ENCODE measurements around the gene CRIP2.

The CRIP2 gene

DNA sequence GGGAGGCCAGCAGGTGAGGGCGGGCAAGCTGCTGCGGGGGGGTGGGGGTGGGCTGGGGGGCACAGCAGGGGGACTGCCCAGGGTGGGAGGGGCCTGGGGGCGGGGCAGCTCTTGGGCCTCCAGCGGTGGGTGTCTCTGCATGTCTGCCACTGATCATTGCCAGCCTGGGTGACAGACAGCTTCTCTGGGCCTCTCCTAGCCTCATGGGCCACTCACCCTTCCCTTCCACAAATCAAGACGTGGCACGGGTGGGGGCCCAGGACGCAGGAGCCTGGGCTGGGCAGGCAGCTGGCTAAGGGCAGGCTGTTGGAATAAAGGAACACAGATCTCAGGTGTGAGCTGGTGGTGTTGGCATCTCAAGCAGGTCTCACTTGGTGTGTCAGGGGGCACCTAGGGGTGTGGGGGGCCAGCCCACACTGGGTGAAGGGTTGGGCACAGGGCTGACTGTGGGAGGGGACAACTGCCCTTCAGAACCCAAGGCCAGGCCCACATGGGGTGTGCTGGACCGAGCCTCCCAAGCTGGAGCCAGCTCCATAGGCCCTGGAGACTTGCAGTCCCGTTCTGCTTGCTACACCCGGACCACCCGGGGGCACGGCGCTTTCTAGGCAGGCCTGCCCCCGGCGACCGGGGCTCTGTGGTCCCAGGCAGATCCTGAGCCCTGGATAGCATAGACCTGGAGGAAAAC is 19.4 kb downstream of the CRIP2 start:
- H3K4me3 ChIP-seq, result no peak overlapping the region

DNA sequence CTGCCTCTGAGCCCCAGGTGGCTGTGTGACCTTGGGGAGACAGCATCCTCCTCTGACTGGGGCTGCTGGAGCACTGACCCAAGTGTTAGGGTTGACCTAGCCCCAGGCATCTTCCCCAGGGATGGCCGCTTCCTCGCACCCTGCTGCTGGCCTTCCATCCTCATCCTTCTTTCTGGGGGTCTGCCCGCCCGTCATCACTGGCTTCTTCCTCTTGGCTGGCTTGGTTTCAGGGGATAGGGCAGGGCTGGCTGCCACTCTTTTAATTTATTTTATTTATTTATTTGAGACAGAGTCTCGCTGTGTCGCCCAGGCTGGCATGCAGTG is 19.9 kb downstream of the CRIP2 start:
- Histone ChIP-seq H3K4me3 (no peak overlapping the region), H3K27ac (no peak overlapping the region)

More for the DNA sequence above, 19.4 kb downstream of the CRIP2 start:
- peak overlapping the region in 1 of 21 experiments; percentile 19 for H3K27ac ChIP-seq

DNA sequence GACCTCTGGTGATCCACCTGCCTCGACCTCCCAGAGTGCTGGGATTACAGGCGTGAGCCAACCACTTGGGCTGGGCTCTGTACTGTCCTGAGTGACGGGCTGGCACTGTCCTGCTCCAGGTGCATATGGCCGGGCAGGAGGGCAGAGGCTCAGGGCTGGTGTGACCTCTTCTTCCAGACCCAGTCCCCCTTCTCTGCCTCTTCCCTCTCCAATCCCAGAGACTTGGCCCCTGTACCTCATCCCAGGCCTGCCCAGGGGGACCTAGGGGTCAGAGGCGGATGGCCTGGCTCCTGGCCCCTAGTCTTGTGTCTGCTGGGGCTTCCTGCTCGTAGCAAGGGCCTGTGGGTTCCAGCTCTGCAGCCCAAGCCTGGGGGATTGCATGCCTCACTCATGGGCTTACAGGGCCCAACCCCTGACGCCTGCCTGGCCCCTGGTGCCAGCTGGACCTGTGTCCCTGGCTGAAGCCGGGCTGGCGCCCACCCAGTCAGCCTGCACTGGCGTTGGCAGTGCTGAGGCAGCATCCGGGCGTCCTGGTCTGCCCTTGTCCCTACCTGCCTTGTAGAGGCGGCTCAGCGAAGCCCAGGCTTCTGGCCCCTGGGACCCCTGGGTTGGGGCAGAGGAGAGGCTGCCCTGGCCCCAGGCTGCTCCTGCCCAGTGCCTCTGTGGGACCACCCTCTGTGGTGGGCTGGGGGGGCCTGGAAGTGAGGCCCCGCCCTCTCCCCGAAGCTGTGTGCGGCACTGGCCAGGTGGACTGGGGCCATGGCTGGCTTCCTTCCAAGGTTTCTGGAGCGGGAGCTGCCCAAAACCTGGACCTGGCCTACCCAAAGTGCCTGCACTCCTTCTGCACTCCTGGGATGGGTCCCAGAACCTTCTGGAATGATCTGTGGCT is 20.7 kb downstream of the CRIP2 start:
- H3K4me3 ChIP-seq, result no peak overlapping the region
- peak overlapping the region in 5 of 21 experiments; percentile 20 to 56 (median 31) for H3K27ac ChIP-seq

DNA sequence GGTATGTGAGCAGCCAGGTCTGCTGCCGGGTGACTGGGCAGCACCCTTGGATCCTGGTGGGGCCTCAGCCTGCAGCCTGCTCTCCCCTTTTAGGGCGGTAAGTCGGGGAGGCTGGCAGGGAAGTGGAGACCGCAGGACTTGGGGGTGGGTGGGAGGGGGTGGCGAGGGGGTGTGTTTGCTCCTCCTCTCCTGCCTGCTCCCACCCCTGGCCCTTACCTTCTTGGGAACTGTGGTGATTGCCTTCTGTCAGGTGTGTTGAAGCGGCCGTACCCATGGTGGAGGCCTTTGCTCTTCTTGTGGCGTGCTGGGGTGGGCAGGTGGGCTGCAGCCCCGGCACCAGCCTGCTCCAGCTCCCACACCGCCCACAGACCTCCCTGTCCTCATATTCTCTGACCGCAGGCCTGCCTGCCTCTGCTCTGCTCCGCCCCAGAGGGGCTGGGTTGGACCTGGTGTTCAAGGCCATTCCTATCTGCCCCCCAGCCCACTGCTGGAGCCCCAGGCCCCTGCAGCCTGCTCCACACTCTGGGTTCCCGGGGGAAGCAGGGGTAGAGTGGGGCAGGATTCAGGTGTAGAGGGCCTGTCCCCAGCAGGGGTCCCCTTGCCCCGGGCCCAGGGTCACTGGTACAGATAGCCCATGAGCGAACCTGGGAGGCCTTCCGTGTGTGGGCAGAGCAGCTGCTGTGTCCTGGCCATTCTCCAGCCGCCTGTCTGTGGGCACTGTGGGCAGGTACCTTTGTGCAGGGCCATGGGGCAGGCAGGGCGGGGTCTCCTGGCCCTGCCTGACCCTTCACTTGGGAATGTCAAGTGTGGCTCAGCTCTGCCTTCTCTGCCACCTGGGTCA is 21.6 kb downstream of the CRIP2 start:
- H3K4me3 ChIP-seq, result no peak overlapping the region

DNA sequence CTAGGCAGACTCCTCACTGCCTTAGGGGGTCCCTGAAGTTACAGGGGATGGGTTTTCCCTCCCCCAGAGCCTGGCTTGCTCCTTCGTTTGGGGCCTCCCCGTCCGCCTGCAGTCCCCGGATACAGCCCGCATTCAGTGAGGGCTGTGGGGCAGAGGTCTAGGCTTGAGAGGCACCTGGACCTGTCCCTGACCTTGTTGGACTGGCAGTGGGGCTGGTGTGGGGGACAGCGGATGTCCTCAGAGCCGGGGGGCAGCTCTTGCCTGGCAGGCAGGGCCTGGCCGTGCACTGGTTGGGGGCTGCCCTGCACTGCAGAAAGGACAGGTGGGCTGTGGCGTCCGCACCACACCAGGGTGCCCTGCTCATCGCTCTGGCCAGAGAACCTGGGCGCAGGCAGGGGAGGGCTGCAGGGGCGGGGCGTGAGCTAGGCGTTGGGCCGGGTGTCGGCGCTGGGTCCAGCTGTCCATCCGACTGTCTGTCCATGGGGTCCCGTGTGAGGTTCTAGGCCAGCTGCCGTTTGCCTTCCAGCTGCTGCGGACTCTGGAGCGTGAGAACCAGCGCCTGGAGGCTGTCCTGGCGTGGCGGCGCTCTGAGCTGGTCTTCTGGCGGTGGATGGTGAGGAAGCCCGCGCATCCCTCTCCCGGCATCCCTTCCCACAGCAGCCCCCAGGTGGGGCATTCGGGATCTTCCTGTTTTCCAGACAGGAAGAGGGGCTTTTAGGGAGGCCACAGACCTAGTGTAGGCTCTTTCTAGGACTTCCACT is 22.4 kb downstream of the CRIP2 start:
- no peak overlapping the region for H3K4me3 ChIP-seq
- H3K27ac ChIP-seq, result peak overlapping the region in 2 of 21 experiments; percentile 20 to 31

More for the DNA sequence above, 21.6 kb downstream of the CRIP2 start:
- peak overlapping the region in 4 of 21 experiments; percentile 20 to 56 (median 36) for H3K27ac ChIP-seq

DNA sequence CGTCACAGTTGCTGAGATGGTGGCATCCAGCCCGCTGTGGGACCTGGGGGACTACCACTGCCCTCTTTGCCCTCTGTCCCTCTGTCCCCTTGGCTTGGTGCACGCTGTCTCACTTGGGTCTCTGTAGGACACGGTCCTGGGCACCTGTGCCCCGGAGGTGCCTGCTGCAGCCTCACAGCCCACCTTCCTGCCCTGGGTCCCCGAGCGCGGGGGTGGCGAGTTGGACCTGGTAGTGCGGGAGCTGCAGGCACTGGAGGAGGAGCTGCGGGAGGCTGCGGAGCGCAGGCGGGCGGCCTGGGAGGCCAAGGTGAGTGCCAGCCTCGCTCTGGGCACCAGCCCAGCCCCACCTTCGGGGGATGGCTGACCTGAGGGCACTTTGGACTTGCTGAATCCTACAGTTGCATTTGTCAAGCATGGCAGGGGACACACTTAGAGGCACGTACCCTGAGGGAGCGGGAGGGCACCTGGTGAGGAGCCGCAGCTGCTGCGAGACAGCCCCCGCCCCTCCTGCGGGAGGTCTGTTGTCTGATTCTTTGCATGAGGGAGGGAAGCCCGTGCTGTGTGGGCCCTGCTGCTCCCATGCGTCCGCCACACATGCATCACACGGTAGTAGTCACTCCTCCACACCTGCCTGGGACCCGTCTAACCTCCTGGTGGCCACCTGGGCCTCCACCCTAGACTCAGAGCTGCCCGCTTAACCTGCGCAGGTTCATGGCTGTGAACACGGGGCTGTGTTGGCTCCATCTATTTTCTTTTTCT is 23.2 kb downstream of the CRIP2 start:
- Histone ChIP-seq H3K4me3 (no peak overlapping the region), H3K27ac (no peak overlapping the region)

DNA sequence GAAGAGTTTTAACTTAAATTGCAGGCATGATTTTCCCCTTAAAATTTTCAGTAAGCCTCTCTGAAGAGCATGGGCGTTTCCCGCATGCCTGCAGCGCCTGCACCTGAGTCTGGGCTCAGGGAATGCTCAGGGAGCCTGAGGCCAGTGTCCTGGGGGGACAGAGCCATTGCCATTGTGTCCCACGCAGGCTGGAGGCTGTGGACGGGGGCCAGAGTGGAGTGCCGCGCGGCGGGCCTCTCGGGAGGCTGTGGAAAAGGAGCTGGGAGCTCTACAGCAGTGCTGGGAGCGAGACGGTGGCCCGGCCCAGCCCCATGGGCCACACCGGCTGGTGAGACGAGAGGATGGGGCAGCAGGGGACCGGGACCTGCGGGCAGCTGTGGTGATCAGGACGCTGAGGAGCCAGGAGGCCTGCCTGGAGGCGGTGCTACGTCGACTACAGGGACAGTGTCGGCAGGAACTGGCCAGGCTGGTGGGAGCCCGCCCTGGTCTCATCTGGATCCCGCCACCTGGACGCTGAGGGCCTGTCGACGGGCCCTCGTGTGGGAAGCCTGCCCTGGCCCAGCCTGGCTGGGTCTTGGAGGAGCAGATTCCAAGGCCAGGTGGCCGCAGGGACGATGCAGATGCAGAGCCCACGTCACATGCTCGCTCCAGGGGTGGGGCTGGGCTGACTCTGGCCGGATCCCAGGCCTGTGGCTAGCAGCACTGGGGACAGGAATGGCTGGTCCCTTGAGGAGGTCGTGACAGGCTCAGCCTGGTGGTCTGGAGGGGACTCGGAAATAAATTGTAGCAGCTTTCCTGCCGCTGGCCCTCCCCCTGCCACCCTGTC is 24.0 kb downstream of the CRIP2 start:
- Histone ChIP-seq H3K4me3 (no peak overlapping the region), H3K27ac (peak overlapping the region in 1 of 21 experiments; percentile 2)

DNA sequence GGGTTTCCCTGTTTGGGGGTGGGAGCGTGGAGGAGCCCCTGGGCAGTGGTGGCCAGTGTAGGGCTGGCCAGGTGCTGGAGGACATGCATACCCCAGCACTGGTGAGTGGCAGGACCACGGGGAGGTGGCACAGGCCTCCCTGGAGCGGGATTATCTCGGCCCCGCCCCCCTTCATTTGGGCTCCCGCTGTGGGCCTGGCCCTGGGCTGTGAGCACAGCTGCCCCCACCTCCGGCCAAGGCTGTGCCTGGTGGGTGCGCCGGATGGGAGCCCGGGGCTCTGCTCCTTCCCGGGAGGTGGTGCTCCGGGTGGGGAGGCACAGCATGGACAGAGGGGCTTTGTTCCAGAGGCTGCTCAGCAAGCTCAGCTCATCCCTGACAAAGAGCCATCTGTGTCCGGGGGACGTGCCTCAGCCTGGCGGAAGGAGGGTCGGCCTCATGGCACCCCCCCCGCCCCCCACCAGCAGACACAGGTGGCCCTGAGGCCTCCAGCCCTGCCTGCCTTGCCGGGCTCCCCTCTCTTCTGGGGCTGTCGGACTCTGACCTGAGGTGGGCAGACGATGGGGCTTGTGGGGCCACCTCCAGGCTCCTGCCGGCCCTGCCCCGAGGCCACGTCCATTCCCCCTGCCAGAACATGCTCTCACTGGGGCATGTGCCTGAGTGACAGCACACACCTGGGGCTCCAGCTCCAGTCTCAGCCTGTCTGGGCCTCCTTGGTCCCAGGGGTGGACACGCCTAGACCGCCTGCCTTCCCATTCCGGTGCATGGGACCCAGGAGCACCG is 24.8 kb downstream of the CRIP2 start:
- no peak overlapping the region for H3K4me3 ChIP-seq
- H3K27ac ChIP-seq, result peak overlapping the region in 1 of 21 experiments; percentile 2

DNA sequence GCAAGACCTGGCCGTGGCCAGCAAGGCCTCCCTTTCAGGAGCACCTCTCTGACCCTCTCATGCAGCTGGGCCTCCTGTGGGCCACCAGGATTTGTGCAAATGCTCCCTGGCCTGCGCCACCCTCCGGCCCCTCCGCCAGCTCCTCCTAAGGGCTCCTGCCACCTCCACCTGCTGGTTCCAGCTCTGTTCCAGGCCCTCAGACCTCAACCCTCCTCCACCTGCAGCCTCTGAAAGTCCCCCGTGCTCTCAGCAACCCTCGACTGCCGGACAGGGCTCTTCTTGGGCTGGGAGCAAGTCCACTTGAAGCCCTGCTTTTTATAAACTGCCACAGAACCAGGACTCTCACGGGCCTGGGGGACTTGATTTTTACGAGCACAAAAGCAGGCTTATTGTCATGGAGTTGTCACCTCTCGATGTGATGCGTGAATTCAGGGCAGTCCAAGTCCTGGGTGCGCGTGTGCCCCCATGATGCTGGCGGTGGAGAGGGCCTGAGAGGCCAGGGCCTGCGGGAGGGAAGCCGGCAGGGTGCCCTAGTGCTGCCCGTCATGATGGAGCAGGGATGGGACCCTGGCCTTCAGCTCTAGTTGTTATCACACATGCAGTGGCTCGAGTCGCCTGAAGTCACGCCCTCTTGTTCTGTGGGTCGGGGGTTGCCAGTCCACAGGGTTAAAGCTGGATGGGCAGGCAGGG is 25.6 kb downstream of the CRIP2 start:
- H3K27ac ChIP-seq, result no peak overlapping the region
- H3K4me3 ChIP-seq, result no peak overlapping the region

DNA sequence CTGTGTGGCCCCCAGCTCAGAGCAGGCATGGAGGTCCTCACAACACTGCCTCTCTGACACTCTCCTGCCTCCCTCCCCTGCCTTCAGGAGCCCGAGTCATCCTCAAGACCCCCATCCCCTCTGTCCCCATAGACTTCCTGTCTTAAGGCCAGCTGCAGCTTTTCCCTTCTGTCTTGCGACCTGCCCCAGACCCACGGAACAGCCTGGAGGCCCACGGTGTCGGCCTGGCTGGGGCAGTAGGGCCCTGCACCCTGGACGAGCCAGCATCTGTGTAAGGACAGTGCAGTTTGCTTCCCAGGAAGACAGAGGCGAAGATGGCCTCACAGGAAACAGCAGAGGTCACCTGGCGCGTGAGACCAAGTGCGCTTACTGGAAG is 26.1 kb downstream of the CRIP2 start:
- Histone ChIP-seq H3K4me3 (no peak overlapping the region), H3K27ac (no peak overlapping the region)

DNA sequence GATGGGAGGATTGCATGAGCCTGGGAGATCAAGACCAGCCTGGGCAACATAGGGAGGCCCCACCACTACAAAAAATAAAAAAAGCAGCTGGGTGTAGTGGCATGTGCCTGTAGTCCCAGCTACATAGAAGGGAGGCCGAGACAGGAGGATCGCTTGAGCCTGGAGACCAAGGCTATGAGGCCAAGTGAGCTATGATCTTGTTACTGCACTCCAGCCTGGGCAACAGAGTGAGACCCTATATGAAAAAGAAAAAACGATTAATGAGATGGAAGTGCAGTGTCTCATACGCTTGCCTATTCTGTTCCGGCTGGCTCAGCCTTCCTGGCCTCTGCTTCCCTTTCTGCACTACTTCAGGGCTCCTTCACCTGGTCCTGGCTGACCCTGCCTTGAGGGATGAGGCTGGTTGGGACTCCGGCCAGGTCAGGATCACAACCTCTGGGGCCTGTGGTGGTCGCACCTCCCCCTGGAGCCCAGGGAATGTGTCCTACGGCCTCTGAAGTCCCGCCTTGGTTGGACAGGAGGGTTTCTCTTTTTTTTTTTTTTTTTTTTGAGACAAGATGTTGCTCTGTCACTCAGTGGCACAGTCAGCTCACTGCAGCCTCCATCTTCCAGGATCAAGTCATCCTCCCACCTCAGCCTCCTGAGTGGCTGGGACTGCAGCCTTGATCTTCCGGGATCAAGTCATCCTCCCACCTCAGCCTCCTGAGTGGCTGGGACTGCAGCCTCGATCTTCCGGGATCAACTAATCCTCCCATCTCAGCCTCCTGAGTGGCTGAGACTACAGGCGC is 27.1 kb downstream of the CRIP2 start:
- Histone ChIP-seq H3K4me3 (no peak overlapping the region), H3K27ac (no peak overlapping the region)

DNA sequence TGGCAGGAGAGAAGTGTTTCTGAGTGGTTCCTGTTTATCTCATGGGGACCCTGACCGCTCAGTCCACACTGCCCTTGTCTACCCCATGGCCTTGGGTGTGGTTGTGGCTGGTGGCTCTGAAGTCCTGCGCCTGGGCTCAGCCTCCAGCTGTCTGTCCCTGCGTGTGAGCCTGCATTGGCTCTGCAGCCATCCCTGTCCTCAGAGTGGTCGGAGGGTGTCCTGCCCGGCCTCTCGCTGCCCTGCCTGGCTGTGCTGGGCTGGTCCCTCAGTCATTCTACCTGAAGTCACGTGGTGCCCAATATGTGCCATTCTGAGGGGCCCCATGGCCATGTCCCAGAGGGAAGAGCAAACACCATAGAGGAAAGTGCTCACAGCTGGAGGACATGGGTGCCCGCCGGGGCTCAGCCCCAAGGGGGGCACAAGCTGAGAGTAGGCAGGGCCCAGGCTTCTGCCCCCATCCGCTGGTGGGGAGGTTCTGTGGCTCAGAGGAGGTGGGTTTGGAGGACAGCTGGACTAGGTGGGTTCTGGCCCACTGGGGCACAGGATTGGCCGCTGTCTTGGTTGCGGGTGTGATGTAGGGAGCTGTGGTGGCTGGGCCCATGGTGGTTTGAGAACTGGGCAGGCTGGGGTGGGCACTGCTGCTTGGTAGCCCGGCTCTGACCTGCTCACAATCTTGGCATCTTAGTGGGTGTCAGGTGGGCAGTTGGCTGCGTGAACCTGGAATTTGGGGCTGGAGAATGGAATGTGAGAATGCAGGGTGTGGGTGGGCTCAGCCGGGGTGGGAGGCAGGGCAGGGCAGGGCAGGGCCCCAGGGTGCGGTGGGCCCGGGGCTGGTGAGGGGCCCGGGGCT is 28.1 kb downstream of the CRIP2 start:
- no peak overlapping the region for H3K4me3 ChIP-seq
- H3K27ac ChIP-seq, result no peak overlapping the region

DNA sequence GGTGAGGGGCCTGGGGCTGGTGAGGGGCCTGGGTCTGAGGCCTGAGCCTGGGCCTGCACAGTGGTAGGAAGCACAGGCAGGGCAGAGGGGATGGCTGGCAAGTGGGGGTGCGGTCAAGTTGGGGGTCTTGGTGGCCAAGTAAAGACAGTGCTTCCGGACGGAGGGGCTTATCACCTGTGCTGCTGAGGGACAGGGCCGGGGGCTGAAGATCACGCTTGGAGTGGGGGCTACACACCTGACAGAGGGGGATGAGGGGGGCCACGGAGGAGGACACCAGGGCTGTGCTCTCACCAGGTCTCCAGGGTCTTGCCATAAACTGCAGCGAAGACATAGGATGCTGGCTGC is 28.6 kb downstream of the CRIP2 start:
- H3K27ac ChIP-seq, result no peak overlapping the region
- H3K4me3 ChIP-seq, result no peak overlapping the region

DNA sequence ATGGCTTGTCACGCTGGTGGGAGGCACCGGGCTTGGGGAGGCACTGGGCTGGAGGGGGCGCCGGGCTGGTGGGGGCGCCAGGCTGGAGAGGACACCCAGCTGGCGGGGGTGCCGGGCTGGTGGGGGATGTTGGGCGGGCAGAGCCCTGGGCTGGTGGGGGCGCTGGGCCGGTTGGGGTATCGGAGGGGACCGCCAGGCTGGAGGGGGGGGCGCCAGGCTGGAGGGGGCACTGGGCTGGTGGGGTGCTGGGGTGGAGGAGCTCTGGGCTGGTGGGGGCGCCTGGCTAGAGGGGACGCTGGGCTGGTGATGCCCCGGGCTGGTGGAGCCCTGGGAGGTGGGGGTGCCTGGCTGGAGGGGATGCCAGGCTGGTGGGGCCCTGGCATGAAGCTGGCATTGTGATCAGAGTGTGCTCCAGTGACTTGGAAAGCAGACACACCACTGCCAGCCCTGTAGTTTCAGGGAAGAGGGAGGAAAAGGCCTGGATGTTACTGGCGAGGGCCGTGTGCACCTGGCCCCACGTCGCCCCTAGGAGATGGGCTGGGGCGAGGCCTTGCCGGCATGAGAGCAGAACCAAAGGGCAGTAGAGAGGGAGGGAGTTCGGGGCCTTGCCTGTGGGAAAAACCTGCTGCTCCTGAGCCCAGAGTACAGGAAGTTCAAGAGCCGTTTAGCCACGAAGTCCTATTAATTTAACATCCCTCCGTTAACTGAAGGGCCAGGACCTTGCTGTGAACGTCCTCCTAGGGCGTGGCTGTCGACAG is 29.5 kb downstream of the CRIP2 start:
- Histone ChIP-seq H3K4me3 (no peak overlapping the region), H3K27ac (no peak overlapping the region)

Data from skin epidermis (tissue), 12 donors.